GM12801 (cell line): Measurements from ENCODE around the gene BTG4.

ENCODE experiments used
- TF ChIP-seq, protein P1 (sequence below): IDR thresholded peaks from one replicate; pipeline ENCODE4 v1.5.1; 2011; ENCODE audit warnings: control low read depth; ENCODE audit not compliant: insufficient read length; ENCODE audit errors: extremely low read depth

Gene BTG4

DNA sequence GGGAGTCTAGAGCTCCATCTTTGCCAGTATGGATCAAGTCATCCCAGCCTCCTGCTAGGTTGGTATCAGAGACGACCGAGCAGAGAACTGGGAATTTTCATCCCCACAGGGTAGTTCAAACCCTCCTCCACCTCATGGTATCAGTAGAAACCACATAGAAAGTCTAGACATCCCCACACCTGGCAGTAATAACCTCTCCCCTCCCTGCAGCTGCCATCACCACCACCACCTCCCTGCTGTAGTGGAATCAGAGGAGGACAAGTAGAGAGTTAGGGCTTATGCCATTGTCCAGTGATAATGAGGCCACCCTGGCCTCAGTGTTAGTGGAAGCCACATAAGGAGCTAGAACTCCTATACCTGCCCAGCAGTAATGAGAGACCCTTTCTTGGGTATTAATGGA is 34.3 kb downstream of the BTG4 start:
- TF ChIP-seq, protein P1, sequence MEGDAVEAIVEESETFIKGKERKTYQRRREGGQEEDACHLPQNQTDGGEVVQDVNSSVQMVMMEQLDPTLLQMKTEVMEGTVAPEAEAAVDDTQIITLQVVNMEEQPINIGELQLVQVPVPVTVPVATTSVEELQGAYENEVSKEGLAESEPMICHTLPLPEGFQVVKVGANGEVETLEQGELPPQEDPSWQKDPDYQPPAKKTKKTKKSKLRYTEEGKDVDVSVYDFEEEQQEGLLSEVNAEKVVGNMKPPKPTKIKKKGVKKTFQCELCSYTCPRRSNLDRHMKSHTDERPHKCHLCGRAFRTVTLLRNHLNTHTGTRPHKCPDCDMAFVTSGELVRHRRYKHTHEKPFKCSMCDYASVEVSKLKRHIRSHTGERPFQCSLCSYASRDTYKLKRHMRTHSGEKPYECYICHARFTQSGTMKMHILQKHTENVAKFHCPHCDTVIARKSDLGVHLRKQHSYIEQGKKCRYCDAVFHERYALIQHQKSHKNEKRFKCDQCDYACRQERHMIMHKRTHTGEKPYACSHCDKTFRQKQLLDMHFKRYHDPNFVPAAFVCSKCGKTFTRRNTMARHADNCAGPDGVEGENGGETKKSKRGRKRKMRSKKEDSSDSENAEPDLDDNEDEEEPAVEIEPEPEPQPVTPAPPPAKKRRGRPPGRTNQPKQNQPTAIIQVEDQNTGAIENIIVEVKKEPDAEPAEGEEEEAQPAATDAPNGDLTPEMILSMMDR = no peak

DNA sequence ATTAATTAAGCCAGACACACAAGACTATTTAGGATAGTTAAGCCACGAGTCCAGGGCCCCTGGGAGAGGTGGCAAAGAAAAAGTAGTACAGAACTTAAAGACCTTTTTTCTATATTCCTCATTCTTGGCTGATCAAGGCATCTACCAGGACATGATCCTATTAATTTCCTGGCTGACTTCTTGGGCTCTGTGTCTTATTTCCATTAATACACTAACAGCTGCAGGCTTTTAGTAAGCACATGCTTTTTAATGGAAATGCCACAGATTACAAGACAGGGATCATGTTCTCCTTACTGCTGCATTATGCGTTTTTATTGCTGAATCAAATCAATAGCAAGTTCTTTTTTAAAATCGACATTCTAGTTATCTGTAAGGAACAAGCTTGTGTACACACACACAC is 35.2 kb downstream of the BTG4 start:
- TF ChIP-seq, protein P1 = no peak

DNA sequence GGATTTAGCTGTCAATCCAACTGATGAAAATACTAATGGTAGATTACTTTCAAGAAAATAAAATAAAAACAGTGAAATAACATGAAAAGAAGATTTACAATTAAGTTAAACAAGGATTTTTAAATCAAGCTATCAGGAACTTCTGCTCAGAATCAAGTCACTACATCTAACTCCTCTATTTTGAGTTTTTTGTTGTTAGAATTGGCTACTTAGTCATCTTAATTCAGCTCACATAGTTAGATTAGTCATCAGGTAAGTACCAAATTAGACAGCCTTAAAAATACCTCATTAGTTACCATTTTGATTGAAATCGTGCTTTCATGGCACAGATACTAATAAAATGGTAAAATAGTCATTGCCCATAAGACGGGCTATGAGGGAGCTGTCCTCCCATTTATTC is 35.8 kb downstream of the BTG4 start:
- TF ChIP-seq, protein P1 = no peak

DNA sequence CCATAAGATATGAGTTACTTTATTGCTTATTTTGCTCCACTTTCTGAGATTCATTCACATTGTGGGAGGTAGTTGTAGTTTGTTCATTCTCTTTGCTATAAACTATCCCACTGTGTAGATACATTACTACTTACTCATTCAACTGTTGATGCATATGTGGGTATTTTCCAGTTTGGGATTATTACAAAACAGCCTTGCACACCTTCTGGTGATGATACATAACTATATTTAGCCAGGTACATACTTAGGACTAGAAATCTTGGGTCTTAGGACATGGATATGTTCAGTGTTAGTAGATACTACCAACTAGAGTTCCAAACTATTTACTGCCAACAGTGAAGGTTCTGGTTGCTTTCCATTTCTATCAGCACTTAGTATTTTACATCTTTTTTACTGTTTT is 37.8 kb downstream of the BTG4 start:
- TF ChIP-seq, protein P1 = no peak

DNA sequence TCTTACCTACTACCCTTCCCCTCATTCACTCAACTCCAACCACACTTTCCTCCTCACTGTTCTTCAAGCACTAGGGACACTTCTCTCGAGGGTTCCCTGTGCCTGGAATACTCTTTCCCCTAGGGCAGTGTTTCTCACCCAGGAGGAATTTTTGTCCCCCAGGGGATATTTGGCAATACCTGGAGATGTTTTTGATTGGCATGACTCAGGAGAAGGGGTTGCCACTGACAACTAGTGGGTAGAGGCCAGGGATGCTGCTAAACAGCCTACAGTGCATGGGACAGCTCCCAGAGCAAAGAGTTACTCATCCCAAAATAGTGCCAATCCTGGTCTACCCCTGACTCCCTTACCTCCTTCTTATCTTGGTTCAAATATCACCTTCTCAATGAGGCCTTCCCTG is 40.0 kb downstream of the BTG4 start:
- TF ChIP-seq, protein P1 = no peak

DNA sequence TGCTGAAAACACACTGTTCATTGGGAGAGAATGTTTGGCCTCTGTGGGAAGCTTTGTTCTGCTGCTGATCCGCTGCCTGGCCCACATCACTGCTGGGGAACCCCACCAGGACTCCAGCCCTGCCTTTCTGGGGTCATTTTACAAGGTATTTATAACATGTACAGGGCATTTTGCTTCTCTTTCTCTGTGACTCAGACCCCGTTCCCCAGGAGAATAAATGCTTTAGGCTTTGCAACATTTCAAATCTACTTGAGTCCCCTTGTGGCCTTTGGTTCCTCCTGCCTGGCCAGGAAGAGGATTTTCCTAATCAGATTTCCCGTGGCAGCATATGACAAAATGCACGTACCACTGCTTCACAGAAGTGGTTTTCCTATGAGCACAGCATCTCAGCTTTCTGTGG is 43.0 kb downstream of the BTG4 start:
- TF ChIP-seq, protein P1 = no peak

DNA sequence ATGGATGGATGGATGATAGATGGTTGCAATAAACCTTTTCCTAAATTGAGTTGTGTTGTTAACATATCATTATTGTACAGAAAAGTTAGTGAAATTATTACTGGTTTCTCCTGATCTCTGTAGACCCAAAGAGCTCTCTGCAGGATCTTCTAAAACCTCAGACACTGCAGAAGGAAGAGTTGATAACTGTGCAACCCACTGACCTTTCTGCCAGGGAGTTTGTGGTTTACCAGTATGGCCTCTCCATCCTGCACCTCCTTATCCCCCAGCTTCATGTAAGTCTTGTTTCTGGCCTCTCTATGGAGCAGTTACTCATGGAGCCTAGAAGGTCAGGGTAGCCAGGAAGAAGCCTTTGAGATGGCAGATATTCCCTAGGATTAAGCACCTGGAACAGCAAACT is 45.6 kb downstream of the BTG4 start:
- TF ChIP-seq, protein P1 = no peak

DNA sequence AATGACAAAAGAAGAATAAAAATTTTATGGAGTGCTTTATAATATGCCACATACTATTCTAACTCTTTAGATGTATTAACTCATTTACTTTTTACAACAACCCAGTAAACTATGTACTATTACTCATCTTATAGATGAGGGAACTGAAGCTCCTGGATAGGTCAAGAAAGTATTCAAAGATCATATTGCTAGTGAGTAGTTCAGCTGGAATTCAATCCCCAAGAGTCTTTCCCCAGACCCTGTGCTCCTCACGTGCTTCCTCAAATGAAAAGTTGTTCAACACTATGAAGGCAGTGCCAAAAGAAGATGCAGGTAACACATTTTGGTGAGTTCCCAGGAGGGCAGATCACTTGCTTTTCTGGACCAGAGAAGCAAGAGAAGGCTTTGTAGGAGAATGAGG is 46.8 kb downstream of the BTG4 start:
- TF ChIP-seq, protein P1 = no peak
